ENCODE data around the gene ATP6V1E1. TPM values are rescaled to one million over a fixed set of nuclear protein-coding genes. Genes with fewer than 3 reads are reported as not detected.
"Not testable (repeated sequence)": the region's sequence is repeated elsewhere in the genome, so short reads cannot be mapped to it uniquely, and the experiment has no call there.

Gene ATP6V1E1
- total RNA-seq, 2 experiments from 2014 or later: 78.7 to 82.1 TPM

- H3K36me3 Mint-ChIP-seq: no peaks in the 10 kb centered on the region
- no peaks in the 10 kb centered on the region for H3K9me3 Mint-ChIP-seq
- H3K4me1 Mint-ChIP-seq: no peaks in the 10 kb centered on the region
- no peak overlapping the region for H3K27ac Mint-ChIP-seq
- H3K4me3 Mint-ChIP-seq: no peak overlapping the region
- peaks cover 4% of the 10 kb centered on the region for H3K27me3 Mint-ChIP-seq
- no peak for DNase-seq
Observed at GRCh38 chr22:17579535-17579981, 49.0 kb downstream of the ATP6V1E1 start.

DNA sequence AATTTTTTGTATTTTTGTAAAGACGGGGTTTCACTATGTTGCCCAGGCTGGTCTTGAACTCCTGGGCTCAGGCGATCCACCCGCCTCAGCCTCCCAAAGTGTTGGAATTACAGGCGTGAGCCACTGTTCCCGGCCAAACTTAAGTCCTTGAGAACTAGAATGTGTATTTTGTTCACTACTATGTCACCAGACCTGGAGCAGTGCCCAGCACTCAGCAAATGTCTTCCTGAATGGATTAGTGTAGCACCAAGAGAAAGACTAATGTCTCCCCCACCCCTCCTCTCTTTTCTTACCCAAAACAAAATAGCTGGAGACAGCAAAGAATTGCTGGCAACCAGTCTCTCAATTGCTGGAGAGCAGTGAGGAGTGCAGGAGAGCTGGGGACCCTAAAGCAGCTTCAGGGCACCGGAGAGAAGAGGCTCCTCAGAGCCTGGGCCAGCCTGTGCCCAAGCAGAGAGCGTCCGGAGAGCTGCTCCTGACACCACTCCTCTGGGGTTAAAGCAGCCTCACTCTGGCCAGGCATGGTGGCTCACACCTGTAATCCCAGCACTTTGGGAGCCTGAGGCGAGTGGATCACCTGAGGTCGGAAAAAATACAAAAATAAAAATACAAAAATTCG, 50.3 kb downstream of the ATP6V1E1 start:
- no peak for DNase-seq
- no peaks in the 10 kb centered on the region for H3K9me3 Mint-ChIP-seq
- H3K27ac Mint-ChIP-seq: no peak overlapping the region
- H3K36me3 Mint-ChIP-seq: no peaks in the 10 kb centered on the region
- H3K4me3 Mint-ChIP-seq: no peak overlapping the region
- H3K4me1 Mint-ChIP-seq: no peaks in the 10 kb centered on the region
- H3K27me3 Mint-ChIP-seq: peaks cover 4% of the 10 kb centered on the region

- Mint-ChIP-seq H3K27ac (no peak overlapping the region), H3K4me3 (no peak overlapping the region), H3K36me3 (no peaks in the 10 kb centered on the region), H3K27me3 (peaks cover 5% of the 10 kb centered on the region), H3K9me3 (no peaks in the 10 kb centered on the region), H3K4me1 (no peaks in the 10 kb centered on the region)
- no peak for DNase-seq
Observed at GRCh38 chr22:17576470-17576869, 52.1 kb downstream of the ATP6V1E1 start.

DNA sequence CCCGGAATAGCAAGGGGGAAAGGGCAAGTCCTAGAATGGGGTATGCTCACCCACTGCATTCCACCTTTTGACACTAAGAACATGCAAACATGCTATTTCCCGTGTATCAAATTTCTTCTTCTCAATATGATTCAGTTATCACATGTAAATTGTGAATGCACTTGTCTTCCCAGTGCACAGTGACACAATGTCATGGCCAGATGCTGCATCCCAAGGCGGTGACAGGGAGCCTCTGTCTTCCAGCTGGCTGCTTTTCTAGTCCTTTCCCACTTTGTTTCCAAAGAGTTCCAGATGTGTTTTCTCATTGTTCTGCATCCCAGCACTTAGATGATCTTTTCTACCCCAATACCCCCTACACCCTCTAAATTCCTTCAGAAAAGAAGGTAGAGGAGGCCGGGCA, 52.9 kb downstream of the ATP6V1E1 start:
- Mint-ChIP-seq H3K4me1 (no peaks in the 10 kb centered on the region), H3K36me3 (no peaks in the 10 kb centered on the region), H3K4me3 (no peak overlapping the region), H3K27me3 (peaks cover 13% of the 10 kb centered on the region), H3K9me3 (no peaks in the 10 kb centered on the region), H3K27ac (no peak overlapping the region)
- no peak for DNase-seq

GRCh38 chr22:17575151-17575550, 53.4 kb downstream of the ATP6V1E1 start:
- Mint-ChIP-seq H3K27me3 (peaks cover 13% of the 10 kb centered on the region), H3K4me1 (no peaks in the 10 kb centered on the region), H3K9me3 (no peaks in the 10 kb centered on the region), H3K4me3 (no peak overlapping the region), H3K36me3 (no peaks in the 10 kb centered on the region), H3K27ac (no peak overlapping the region)
- DNase-seq: no peak

DNA sequence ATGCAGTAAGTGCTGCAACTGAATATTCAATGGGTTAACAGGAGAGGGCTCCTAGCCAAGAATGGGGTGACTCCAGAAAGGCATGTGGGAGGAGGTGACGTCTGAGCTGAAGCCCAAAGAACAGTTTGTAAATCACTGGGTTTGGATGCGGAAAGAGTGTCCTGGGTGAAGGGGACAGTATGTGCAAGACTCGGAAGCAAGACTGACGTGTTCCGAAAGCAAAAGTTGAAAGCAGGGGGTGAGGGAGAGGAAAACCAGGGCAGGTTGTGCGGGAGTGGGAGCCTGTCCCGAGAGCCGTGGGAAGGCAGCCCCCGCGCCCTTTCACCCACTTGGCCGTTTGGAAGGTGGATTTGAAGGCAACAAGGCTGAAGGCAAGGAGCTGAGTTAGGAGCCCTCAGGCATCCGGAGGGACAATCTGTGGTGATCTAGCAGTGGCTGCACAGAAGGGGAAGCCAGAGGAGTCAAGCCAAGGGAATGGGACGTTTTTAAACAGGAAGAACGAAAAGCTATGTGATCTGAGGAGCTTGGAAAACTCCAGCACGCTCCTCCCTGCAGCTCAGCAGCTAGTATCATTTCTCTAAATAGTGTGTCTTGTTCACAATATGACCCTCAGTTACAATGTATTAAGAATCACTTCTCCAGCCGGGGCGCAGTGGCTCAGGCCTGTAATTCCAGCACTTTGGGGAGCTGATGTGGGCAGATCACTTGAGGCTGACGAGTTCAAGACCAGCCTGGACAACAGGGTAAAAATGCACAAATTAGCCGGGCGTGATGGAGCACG, 57.5 kb downstream of the ATP6V1E1 start:
- Mint-ChIP-seq H3K9me3 (no peaks in the 10 kb centered on the region), H3K36me3 (no peaks in the 10 kb centered on the region), H3K27ac (no peak overlapping the region), H3K4me3 (no peak overlapping the region), H3K4me1 (no peaks in the 10 kb centered on the region), H3K27me3 (peaks cover 10% of the 10 kb centered on the region)
- DNase-seq: no peak

DNA sequence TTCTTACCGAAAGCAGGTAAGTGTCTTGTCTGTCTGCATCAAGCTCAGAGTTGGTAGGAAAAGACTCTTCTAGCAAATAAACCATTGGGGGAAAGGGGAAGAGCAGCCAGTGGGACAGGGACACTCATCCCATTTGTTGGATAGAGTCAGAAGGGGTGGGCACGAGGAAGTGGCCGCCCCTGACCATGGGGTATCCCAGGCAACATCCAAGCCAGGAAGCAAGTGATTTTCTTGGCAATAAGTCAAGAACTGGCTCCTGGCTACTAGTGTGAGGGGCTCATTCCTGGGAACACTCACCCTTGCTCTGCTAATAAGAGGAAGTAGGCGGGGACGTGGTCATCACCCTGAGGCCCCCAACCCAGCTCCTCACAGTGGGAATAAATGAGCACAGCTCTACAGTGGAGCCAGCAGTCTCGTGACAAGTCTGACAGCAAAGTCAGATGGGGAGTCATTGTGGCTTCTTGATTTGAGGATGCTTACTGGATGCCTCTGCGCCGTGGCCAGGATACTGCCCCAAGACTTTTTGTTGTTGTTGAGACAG, 58.5 kb downstream of the ATP6V1E1 start:
- H3K36me3 Mint-ChIP-seq: no peaks in the 10 kb centered on the region
- DNase-seq: no peak
- no peaks in the 10 kb centered on the region for H3K4me1 Mint-ChIP-seq
- H3K4me3 Mint-ChIP-seq: no peak overlapping the region
- H3K27me3 Mint-ChIP-seq: peaks cover 10% of the 10 kb centered on the region
- H3K9me3 Mint-ChIP-seq: no peaks in the 10 kb centered on the region
- no peak overlapping the region for H3K27ac Mint-ChIP-seq

- no peaks in the 10 kb centered on the region for H3K9me3 Mint-ChIP-seq
Observed at GRCh38 chr22:17566776-17567175, 61.8 kb downstream of the ATP6V1E1 start.

GRCh38 chr22:17566016-17566687, 62.4 kb downstream of the ATP6V1E1 start:
- H3K4me3 Mint-ChIP-seq, H3K27me3 Mint-ChIP-seq, H3K36me3 Mint-ChIP-seq, DNase-seq, H3K4me1 Mint-ChIP-seq, H3K27ac Mint-ChIP-seq, H3K9me3 Mint-ChIP-seq: not testable (repeated sequence)

More at GRCh38 chr22:17566776-17567175, 61.8 kb downstream of the ATP6V1E1 start:
- no peaks in the 10 kb centered on the region for H3K36me3 Mint-ChIP-seq
- no peak for DNase-seq
- no peak overlapping the region for H3K4me3 Mint-ChIP-seq
- no peak overlapping the region for H3K27ac Mint-ChIP-seq
- no peaks in the 10 kb centered on the region for H3K4me1 Mint-ChIP-seq
- peaks cover 10% of the 10 kb centered on the region for H3K27me3 Mint-ChIP-seq

DNA sequence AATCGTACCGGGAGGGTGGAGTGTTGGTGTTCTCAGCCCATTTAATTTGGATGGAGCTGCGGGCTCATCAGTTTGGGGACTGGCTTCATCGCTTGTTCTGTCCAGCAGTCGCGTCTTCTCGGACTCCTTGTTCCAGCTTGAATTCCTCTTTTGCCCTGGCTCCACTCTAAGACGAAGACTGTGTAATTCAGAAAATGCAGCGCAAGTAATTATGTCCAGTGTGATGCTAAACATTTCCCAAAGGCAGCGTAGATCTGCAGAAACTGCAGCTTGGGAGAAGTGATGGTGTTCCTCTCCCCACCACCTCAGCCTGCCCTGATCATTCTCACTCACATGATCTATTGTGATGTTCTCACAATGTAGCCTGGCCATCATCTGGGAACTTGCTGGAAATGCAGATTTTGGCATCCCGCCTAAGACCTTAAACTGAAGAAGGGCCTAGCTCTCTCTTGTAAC, 64.6 kb downstream of the ATP6V1E1 start:
- Mint-ChIP-seq H3K9me3 (no peaks in the 10 kb centered on the region), H3K36me3 (no peaks in the 10 kb centered on the region), H3K27ac (no peak overlapping the region), H3K4me3 (no peak overlapping the region), H3K27me3 (peaks cover 2% of the 10 kb centered on the region), H3K4me1 (no peaks in the 10 kb centered on the region)
- no peak for DNase-seq

- H3K36me3 Mint-ChIP-seq: no peaks in the 10 kb centered on the region
- H3K4me3 Mint-ChIP-seq: no peak within 1 kb of the TSS
- no peak for DNase-seq
- H3K27ac Mint-ChIP-seq: no peak within 1 kb of the TSS
- H3K4me1 Mint-ChIP-seq: no peaks in the 10 kb centered on the region
- H3K27me3 Mint-ChIP-seq: peaks cover 3% of the 10 kb centered on the region
- no peaks in the 10 kb centered on the region for H3K9me3 Mint-ChIP-seq
Observed at GRCh38 chr22:17562906-17563870, 65.4 kb downstream of the ATP6V1E1 start, which contains the start of gene SLC25A18. Gene SLC25A18, plus strand, starts transcription at chr22:17563498. Its CDS starts 16,447 bp downstream, at chr22:17579945.

DNA sequence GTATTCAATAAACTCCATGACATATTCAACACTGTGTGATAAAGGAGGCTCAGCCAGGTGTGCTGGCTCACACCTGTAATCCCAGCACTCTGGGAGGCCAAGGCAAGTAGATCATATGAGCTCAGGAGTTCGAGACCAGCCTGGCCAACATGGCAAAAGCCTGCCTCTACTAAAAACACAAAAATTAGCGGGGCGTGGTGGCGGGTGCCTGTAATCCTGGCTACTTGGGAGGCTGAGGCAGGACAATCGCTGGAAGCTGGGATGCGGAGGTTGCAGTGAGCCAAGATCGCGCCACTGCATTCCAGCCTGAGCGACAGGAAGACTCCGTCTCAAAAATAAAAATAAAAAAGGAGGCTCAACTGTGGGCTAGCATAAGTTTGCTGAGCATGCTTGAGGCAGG, 69.4 kb downstream of the ATP6V1E1 start:
- H3K36me3 Mint-ChIP-seq: no peaks in the 10 kb centered on the region
- no peak overlapping the region for H3K27ac Mint-ChIP-seq
- DNase-seq: no peak
- no peak overlapping the region for H3K4me3 Mint-ChIP-seq
- peaks cover 3% of the 10 kb centered on the region for H3K27me3 Mint-ChIP-seq
- H3K9me3 Mint-ChIP-seq: no peaks in the 10 kb centered on the region
- H3K4me1 Mint-ChIP-seq: no peaks in the 10 kb centered on the region

DNA sequence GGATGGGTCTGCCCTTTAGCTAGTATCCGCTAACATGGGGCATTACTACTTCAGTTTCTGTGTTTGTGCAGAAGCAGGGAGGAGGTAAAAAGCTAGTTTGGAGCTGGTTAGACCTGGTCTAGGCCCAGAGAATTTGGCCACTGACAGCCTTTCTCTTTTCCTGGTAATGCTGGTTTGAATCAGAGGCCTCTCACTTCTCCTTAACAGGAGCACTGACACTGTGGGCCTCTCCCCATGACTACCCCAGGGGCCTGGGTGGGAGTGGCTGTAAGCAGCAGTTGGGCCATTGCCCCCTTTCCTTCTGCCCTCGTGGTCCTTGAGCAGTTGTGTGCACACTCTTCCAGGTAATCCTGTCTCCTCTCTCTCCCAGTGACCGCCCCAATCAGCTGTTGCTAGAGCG, 73.7 kb downstream of the ATP6V1E1 start:
- Mint-ChIP-seq H3K27me3 (peaks cover 3% of the 10 kb centered on the region), H3K9me3 (no peaks in the 10 kb centered on the region), H3K4me3 (no peak overlapping the region), H3K36me3 (no peaks in the 10 kb centered on the region), H3K27ac (no peak overlapping the region), H3K4me1 (no peaks in the 10 kb centered on the region)
- no peak for DNase-seq

- Mint-ChIP-seq H3K27ac (no peak overlapping the region), H3K27me3 (no peaks in the 10 kb centered on the region), H3K4me3 (no peak overlapping the region), H3K36me3 (no peaks in the 10 kb centered on the region), H3K4me1 (peaks cover 3% of the 10 kb centered on the region), H3K9me3 (no peaks in the 10 kb centered on the region)
- DNase-seq: no peak
Observed at GRCh38 chr22:17552737-17553136, 75.8 kb downstream of the ATP6V1E1 start.
